Right lung (tissue), 5 donors: ENCODE data around the gene LAMA4. TPM values are rescaled to one million over a fixed set of nuclear protein-coding genes. Genes with fewer than 3 reads are reported as not detected.

ENCODE experiments used
- DNase-seq, 2 donors: peaks; one replicate each; pipeline ENCODE4 v3.0.0-alpha.2; 2013
- polyA plus RNA-seq, 5 donors: library from polyadenylated mRNA; unstranded; fragments of 120-200 nt; gene quantifications; one replicate each; pipeline versions ENCODE4 v1.2.1 to v1.2.3, GENCODE V29; 2013; ENCODE audit warnings: inconsistent platforms in 1 of 5, low replicate concordance in 1 of 5; ENCODE audit not compliant: insufficient read length in 5 of 5, insufficient read depth in 1 of 5

The LAMA4 gene
- polyA plus RNA-seq, 5 donors: 169 to 243 (median 226) TPM

DNA sequence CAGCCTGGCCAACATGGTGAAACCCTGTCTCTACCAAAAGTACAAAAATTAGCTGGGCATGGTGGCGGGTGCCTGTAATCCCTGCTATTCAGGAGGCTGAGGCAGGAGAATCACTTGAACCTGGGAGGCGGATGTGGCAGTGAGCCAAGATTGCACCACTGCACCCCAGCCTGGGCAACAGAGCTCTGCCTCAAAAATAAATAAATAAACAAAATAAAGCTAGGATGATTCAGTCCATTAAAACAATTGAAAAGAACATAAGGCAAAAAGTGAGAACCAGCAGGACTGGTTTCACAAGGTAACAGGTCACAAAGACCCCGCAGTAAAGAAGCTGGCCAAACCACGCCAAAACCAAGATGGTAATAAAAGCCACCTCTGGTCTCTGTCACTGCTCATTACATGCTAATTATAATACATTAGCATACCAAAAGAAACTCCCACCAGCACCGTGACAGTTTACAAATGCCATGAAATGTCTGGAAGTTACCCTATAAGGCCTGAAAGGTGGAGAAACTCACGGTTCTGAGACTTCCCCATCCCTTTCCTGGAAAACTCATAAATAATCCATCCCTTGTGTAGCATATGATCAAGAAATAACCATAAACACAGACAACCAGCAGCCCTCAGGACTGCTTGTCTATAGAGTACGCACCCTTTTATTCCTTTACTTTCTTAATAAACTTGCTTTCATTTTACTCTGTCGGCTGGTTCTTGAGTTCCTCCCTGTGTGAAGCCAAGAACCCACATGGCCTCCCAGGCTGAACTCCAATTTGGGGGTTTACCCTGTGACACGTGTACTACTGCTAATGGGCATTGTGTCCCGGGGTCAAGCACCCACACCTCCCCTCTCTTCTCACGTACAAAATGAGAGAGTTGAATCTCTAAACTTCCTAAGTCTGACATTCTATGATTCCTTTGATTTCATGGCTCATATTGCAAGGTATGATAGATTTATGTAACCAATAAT is 10.2 kb downstream of the LAMA4 start:
- no peak for DNase-seq

DNA sequence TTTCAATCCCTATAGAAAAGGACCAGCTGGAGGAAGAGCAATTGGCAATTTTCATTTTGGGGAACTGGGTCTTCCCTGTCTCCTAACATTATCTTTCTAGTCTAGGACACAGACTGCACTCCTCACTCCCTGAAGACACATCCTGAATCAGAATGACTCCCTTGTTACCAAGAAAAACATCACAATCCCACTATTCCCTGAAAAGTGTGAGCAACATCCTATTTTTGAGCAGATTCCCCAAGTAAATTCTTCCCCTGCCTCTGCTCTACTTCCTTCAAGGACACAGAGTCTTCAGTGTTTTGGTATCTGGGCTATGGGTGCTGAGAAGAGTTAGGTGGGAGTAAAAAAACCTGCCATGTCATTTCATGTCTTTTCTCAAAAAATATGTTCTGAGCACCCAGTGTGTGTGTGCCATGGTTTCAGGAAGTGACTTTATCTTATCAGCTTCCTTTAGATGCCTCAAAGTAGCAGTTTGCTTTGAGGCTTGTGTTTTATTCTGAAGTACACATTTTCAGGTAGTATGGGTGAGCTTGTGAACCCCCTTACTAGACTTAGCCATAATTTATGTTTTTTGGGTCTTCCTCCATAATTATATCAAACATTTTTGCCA is 12.4 kb downstream of the LAMA4 start:
- no peak for DNase-seq

DNA sequence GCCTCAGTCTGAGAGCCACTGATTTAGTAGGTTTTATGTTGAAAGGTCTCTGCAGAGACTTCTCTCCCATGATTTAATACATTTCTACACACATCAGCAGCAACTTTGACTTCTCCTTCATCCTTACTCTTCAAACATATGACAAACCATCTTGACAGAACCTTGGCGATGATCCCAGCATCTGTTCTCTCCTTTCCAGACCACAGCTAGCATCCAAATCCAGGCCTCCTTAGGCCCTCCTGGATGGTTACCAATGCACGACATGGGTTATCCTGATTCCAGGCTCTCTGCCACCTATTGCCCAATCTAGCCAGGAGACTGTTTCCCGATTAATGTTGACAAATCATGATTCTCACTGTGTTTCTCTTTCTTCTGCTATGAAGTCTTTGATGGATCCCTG is 16.8 kb downstream of the LAMA4 start:
- no peak for DNase-seq

DNA sequence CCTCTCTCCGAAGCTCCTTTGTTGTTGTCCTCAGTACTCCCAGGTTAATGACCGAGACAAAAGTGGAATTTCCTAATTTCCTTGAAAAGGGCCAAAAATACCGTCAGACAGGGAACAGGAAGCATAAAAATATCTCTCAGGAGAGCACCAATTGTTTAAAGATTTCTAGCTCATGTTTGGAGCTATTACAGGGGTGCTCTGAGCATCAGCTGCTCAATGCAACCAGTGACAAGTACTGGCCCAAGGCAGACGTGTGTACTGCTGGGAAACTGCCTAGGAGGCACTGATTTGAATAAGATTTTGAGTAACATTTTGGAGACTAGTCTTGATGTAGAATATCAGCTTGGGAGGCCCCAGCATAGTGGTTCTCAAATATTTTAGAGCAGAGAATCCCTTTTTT is 17.3 kb downstream of the LAMA4 start:
- DNase-seq: no peak

DNA sequence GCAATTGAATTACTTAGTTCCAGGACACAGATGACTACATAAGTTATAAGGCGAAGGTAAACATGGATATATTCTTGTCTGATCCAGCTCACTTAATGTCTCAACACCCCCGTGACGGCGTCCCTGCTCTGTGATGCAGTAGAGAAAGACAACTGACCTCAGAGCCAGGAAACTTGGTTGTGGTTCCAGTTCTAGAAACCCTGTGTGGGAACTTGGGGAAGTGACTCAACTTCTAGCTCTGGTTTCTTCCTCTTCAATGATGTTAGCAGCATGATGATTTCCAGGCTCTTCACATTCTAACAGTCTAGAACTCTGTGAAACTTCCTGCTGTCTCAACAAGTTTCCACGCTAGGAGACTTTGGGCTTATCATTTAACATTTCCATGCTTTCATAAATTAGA is 18.4 kb downstream of the LAMA4 start:
- no peak for DNase-seq

DNA sequence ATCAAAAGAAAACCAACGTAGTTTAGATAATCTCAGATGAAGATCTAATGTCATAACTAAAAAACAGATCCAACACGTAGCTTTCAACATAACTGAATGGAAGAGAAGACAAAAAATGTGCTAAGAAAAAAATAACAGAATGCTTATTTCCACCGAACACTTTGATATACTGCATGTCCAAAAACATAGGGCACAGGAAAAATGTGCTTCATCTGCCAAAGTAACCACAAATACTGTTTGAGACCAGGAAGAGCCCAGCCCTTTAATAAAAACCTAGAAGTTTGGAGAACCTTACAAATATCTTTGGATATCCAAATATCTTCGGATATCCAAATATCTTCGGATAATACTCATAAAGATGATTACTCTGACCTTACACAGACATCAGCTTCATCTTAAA is 19.8 kb downstream of the LAMA4 start:
- no peak for DNase-seq

DNA sequence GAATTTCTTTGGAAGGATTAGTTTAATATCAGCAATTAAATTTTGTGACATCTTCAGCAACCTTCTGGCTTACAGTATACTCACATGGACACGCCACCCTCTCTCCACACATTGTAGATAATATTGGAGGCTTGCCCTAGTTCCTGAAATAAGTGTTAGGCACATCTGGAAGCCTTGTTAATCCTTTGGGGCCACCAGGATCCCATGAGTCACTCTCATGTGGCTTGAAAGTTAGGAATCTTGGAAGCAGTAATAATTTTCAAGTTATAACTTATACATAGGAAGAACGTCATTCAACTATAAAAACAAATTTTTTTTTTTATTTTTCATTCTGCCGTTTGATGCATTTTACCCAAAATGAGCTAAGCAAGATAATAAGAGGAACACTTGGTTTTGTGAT is 20.5 kb downstream of the LAMA4 start:
- no peak for DNase-seq

DNA sequence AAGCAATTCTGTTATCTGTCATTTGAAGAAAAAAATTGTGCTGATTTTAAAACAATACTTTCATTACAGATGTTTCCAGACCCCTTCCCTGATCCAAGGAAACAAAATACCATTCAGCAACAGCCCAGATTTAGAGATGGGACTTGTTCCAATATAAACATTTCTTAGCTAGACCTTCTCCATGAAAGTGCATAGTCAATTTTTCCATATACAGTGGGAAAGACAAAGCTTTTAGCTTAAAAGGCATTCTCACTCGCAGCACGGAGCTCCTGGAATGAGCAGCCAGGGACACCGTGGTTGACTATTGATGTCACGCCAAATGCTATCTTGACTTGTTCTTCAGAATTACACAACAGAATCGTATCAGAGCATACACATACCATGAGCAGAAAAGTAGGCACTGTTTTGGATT is 21.5 kb downstream of the LAMA4 start:
- DNase-seq: peak; percentile 78 to 80

DNA sequence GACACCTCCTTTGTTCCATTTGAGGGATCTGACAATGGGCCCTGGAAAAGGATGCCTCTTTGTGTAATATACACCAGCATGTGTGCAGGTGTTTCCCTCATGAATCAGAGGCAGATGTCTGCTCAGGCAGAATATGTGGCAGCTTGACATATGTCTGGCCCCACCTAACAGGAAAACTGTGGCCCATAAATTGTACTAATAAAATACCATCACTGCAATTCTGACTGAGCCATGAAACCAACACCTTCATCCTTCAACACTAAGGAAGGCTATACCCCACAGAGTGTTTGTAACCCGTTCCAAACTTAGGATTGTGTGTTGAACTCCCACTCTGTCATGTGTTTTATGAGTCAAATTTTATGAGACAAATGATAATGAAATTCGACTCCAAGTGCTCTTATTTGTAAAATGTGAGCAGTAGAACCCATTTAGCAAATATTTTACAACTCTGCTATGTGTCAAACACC is 22.7 kb downstream of the LAMA4 start:
- no peak for DNase-seq

DNA sequence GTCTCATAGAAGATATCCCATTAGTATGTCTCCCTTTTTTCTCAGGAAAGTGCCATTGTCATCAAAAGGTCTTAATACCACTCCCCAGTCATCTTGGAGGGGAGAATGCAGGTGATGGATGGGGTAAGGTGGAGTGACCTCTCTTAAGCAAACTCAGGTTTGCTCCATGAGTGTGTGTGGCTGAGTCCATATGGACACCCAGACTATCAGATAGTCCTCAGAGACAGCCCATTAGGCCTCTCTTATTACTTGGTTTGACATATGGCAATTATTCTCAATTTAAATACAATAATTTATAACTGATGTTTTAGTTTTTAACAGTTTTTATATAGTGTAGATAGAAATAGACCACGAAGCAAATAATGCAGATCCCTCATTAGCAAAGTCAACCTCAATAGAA is 23.2 kb downstream of the LAMA4 start:
- no peak for DNase-seq

DNA sequence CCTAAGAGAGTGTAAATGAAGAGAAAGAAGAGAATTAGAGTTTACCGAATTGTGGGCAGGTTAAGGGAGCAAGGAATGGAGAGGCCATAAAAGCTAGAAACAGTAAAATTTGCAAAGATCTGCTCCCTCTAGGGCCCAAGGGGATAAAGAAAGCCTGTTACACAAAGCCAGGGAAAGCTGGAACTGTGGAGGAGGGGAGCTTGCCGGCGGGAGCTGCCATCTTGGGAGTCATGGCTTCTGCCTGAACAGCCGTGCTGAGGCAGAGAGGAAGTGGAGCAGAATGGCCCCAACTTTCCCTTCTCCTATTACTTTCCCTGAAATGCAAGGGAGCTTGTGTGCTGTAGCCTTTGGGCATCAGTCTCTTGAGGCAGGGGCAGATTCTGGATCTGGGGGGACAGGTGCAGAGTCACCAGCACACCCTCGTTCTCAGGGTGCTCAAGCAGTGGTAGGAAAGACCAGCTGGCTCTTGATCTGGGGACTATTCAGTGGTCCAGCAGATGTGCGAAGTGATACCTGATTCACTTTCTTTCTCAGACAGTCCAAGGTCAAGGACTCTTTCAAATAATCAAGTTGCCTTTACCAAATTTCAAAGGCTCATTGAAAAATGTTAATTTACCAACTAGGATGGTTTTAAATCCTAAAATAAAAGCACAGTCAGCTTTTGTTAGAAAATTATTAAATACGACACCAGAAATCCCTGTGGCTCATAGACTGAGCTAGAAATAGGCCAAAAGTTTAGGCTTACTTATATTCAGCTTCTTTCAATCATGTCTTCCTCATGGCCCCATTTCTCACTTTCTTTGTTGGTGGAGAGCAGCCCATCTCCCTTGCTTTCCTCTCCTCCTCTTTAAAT is 25.7 kb downstream of the LAMA4 start:
- no peak for DNase-seq

DNA sequence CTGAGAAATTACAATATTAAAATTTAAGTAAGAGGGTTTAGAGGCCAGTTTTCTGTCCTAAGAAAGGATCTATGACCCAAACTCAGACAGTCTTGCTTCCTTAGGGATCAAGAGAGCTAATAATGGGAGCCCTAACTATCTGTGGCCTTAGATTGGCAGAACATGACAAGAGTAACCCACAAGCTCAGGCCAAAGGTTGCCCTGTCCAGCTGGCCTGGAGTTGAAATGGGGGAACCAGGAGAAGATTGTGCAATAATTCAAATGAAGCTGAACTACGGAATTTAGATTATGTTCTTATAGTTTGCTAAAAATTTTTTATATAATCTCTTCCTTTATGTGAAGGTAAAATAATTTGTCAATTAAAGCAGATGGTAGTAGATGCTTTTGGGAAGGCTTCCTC is 26.4 kb downstream of the LAMA4 start:
- no peak for DNase-seq

DNA sequence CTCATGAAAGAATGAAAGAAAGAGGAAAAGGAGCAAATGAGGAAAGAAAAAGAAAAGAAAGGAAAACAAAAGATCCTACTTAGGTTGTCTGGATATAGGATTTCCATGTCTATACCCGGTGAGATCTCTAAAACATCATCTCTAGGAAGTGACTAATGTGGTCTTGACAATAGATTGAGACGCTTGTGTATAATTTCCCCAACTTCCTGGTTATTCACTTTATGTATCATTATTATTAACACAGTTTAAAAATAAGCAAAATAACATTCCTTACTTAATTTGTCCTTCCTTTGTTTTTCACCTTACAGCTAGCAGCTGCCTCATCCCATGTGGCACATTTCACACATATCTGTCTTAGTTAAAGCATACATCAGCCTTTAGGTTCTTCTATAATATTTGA is 27.0 kb downstream of the LAMA4 start:
- DNase-seq: no peak

DNA sequence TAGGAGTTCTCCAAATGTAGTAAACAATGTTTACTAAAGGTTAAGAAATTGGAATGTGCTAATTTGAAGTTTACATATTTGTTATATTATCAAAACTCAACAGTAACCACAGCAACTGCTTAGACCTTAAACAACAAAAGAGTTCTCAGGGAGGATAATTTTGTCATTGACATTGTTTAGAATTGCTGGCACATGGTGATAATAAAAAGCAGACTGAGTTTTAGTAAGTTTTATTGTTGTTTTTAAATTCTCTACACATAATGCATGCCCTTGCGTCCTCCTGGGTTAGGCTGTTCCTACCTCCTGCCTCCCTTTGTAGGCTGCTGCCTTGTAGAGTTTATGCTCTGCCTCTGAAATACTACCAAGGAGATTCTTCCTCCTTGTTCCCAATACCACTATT is 28.7 kb downstream of the LAMA4 start:
- no peak for DNase-seq

DNA sequence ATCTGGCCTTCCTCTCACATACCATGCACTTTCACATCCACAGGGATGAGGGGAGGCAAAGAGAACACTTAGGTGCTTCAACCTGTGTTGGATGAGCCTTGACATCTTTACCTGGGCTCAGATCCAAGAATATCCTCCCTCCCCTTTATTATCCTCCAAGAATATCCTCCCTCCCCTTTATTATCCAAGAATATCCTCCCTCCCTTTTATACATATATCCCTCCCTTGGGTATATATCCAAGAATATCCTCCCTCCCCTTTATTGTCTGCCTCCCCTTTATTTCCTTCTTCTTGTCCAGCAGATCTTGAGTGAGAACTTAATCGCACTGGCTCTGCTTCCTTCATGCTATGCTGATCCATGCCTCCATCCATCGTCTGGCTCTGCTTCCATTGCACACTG is 30.3 kb downstream of the LAMA4 start:
- no peak for DNase-seq

DNA sequence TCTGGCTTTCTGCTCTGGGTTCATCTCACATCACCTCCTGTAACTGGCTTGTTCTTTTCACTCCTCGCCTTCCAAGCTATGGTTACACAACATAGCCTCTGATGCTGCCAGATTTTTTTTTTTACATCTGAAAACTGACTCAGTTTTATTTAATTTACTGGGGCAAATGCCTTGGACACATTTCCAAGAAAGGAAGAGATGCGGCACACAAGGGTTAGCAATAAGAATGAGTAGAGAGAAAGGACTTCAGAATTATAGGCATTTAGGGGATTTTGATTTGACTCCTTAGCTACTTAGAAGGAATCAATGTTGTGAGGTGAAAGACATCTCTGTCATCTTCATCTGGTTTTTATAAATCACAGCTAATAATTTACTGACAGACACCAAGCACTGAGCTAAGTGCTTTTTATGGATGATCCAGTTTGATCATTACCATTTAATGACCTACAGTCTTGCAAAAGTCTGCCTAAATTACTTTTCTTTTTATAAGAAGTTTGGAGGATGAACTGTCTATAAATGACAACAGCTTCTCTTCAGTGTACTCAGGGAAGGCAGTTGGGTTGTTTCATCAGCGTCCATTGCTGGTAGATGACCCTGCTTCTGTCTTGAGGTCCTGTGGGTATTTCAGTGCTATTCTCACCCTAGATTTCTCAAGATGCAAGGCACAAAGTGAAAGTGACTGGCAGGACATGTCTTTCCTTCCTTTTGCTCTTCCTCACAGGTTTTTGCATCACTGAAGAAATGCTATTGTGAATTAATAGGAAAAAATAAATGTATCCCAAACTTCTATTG is 31.1 kb downstream of the LAMA4 start:
- peak; percentile 84 to 91 for DNase-seq

DNA sequence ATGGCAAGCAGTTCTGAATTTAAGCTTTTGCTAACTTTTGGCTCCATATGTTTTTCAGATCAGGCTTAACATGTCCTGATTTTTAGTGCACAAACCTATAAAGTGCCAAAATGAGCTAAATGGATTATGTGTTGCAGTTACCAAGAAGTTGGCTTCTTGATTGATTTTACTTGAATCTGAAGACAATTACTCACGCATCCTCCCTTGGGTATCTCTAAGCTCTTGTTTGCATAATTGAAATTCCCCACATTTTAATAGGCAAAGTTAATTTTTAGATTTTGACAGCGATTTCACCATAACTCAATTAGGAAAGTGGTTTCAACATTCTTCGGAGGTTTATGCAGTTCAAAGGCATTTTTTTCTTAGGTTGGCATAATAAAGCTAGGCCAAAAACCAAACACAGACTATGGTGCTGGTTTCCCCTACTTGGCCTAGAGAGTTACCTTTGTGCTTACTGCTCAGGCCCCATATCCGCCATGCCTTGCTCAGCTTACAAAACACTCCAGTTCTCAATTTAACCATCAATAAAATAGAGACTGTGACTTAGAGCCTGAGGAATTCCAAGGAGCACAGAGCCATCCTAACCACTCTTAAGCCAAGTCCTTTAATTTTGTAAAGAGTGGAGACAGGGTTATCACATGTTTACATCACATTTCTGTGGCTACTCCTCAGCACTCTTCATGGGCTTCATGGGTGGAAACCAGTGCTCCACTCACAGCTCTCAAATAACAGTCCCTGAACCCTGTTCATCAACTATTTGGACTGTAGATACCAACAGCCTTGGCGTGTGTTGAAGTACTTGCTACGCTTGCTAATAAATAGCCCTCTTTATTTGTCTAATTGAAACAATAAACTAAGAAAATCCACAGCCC is 32.1 kb downstream of the LAMA4 start:
- DNase-seq: peak in 1 of 2 donors; percentile 54

DNA sequence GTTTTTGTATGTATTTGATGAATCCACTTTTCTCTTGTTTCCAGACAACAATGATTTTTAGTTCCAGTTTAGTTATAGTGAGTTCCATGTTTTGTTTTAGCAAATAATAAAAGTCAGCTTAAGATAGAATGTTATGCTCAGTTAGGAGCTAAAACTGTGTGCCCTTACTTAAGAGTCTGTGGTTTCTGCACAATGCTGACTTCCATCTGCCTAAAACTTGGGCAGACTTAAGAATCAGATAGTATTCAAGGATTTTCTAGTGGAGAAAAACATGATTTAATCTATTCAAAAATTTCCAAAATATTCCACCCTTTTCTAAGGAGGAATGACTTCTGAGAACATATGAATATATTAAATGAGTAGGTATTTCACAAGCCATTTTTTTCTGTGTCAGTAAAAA is 32.8 kb downstream of the LAMA4 start:
- DNase-seq: no peak

DNA sequence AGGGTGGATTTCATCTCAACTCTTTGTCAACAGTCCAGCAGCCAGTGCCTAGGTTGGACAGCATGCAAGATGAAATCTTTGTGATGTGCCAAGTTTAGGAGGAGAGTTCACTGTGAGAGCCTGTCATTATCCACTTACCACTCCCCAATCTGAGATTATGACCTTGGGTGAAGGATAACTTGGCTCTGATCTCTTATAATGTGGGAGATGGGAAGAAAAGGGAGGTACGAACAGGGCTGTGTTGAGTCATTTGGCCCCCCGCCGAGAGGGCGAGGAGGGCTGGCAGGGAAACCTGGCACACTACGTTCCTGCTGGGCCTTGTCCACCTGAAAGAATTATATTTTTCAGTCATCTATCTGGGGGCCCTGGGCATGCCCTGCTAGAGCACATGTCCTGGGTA is 35.8 kb downstream of the LAMA4 start:
- no peak for DNase-seq
